PC-3 (cell line): ENCODE data around the gene REXO4.

Source experiments
- EZH2 ChIP-seq: fragments of 300-600 bp; sonication (generic); IDR thresholded peaks from one replicate; pipeline ENCODE4 v1.6.1; 2017; ENCODE audit warnings: antibody characterized with exemption, mild to moderate bottlenecking, low read length; ENCODE audit not compliant: unreplicated experiment
- TF ChIP-seq, protein P1 (sequence below): fragments of 300-600 bp; sonication (generic); conservative IDR thresholded peaks from 2 replicates; pipeline ENCODE4 v1.5.1; 2017; ENCODE audit warnings: antibody characterized with exemption, low read depth, mild to moderate bottlenecking, low read length

GRCh38 chr9:133427658-133428348, 10.0 kb upstream of the REXO4 start:
- TF ChIP-seq, protein P1, sequence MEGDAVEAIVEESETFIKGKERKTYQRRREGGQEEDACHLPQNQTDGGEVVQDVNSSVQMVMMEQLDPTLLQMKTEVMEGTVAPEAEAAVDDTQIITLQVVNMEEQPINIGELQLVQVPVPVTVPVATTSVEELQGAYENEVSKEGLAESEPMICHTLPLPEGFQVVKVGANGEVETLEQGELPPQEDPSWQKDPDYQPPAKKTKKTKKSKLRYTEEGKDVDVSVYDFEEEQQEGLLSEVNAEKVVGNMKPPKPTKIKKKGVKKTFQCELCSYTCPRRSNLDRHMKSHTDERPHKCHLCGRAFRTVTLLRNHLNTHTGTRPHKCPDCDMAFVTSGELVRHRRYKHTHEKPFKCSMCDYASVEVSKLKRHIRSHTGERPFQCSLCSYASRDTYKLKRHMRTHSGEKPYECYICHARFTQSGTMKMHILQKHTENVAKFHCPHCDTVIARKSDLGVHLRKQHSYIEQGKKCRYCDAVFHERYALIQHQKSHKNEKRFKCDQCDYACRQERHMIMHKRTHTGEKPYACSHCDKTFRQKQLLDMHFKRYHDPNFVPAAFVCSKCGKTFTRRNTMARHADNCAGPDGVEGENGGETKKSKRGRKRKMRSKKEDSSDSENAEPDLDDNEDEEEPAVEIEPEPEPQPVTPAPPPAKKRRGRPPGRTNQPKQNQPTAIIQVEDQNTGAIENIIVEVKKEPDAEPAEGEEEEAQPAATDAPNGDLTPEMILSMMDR: no peak
- TF ChIP-seq EZH2: no peak
